Peyer's patch (tissue), 4 donors: ENCODE measurements around the gene TTC28. TPM values are rescaled to one million over a fixed set of nuclear protein-coding genes. Genes with fewer than 3 reads are reported as not detected.
"Not testable (repeated sequence)": the region's sequence is repeated elsewhere in the genome, so short reads cannot be mapped to it uniquely, and the experiment has no call there.

ENCODE experiments used
- DNase-seq, 3 donors: peaks; one replicate each; pipeline ENCODE4 v3.0.0-alpha.2; 2017 to 2019
- H3K27ac ChIP-seq, 4 donors: fragments of 200-600 bp; sonication (generic); one replicate each; pipeline ENCODE4 v1.5.1; 2016 to 2019
- H3K27me3 ChIP-seq, 2 donors: fragments of 200-600 bp; sonication (generic); one replicate each; pipeline ENCODE4 v1.5.1; 2019
- H3K36me3 ChIP-seq, 3 donors: fragments of 200-600 bp; sonication (generic); one replicate each; pipeline ENCODE4 v1.5.1; 2016 to 2019
- H3K4me1 ChIP-seq, 4 donors: fragments of 200-600 bp; sonication (generic); one replicate each; pipeline ENCODE4 v1.5.1; 2016 to 2019
- H3K4me3 ChIP-seq, 4 donors: fragments of 200-600 bp; sonication (generic); 1 replicate in 3 of 4; 2 replicates in 1 of 4; pipeline ENCODE4 v1.5.1; 2016 to 2019; ENCODE audit warnings: mild to moderate bottlenecking in 1 of 4
- H3K9me3 ChIP-seq, 4 donors: fragments of 200-600 bp; sonication (generic); one replicate each; pipeline ENCODE4 v1.5.1; 2016 to 2019; ENCODE audit warnings: mild to moderate bottlenecking in 1 of 4
- CTCF ChIP-seq, 6 experiments: fragments of 450-650 bp in 4 of 6; fragments of 200-600 bp in 2 of 6; sonication (generic) in 1 of 6; IDR thresholded peaks; one replicate each; pipeline ENCODE4 v1.5.1; 2017 to 2019; ENCODE audit warnings: antibody characterized with exemption in 6 of 6, mild to moderate bottlenecking in 3 of 6, moderate library complexity in 1 of 6
- POLR2A ChIP-seq, 2 donors: fragments of 450-650 bp; IDR thresholded peaks; one replicate each; pipeline ENCODE4 v1.5.1; 2017; ENCODE audit warnings: antibody characterized with exemption in 2 of 2, mild to moderate bottlenecking in 2 of 2, moderate library complexity in 2 of 2
- total RNA-seq, 4 donors: library from RNA; depleted of rRNA; stranded (reverse); fragments of >200 nt; gene quantifications; one replicate each; pipeline ENCODE4 v1.1.0, GENCODE V29; 2016

The TTC28 gene
- total RNA-seq, 4 donors from 2014 or later, result 9.1 to 46.4 (median 35.2) TPM

DNA sequence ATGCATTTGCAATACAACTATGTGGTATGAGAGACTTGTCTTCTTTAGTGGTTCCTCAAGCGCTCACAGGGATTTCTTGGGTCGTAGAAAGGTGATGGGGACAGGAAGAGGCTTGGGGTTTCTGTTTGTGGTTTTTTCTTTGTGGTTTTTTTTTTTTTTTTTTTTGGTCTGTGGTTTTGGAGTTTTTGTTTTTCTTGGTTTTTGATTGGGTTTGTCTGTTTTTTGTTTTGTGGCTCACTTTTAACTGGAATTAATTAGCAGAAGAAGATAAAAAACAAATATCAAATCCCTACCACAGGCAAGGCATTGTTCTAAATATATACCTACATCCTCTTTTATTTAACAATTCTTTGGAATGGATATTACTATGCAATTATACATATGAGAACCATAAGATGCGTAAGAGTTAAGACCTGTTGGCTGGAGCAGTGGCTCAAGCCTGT lies 5.5 kb downstream of the TTC28 start:
- peak in 2 of 3 donors; percentile 25 to 49 for DNase-seq

DNA sequence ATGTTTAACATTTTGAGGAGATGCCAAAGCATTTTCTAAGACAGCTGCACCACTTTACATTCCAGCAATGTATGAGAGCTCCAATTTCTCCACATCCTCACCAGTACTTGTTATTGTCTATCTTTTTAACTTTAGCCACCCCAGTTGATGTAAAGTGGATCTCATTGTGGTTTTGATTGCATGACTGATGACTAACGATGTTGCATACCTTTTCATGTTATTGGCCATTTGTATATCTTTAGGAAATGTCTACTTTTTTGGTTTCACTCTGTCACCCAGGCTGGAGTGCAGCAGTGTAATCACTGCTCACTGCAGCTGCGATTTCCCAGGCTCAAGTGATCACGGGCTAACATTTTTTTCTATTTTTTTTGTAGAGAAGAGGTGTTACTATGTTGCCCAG lies 8.9 kb downstream of the TTC28 start:
- H3K9me3 ChIP-seq, result peaks cover 0 to 4% (median 0%) of the 10 kb centered on the region in 4 donors
- TF ChIP-seq POLR2A (IDR thresholded peaks at IDR 0.05), result no peak
- TF ChIP-seq CTCF (IDR thresholded peaks at IDR 0.05), result no peak

More for the DNA sequence above, 5.5 kb downstream of the TTC28 start:
- no peak for TF ChIP-seq CTCF (IDR thresholded peaks at IDR 0.05)
- no peak for TF ChIP-seq POLR2A (IDR thresholded peaks at IDR 0.05)
- peaks cover 0 to 4% (median 0%) of the 10 kb centered on the region in 4 donors for H3K9me3 ChIP-seq
- no peak overlapping the region for H3K27ac ChIP-seq
- no peak overlapping the region for H3K4me3 ChIP-seq
- H3K4me1 ChIP-seq, result peaks cover 0 to 5% (median 2%) of the 10 kb centered on the region in 4 donors
- no peaks in the 10 kb centered on the region for H3K36me3 ChIP-seq
- H3K27me3 ChIP-seq, result no peaks in the 10 kb centered on the region

DNA sequence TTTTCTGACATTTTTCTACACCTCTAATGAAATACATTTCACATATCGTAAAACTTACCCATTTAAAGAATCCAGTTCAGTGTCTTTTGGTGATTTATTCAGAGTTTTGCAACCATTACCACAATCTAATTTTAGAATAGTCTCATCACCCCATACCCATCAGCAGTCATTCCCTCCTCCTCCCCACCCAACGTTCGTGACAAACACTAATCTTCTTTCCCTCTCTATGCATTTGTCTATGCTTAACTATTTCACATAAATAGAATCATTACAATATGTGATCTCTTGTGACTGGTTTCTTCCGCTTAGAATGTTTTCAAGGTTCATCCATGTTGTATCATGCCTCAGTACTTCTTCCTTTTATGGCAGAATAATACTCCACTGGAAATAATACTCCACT lies 9.5 kb downstream of the TTC28 start:
- Histone ChIP-seq H3K36me3 (no peaks in the 10 kb centered on the region), H3K4me1 (no peaks in the 10 kb centered on the region), H3K4me3 (no peak overlapping the region), H3K27ac (no peak overlapping the region), H3K9me3 (peaks cover 0 to 4% (median 0%) of the 10 kb centered on the region in 4 donors), H3K27me3 (no peaks in the 10 kb centered on the region)
- no peak for DNase-seq
- TF ChIP-seq CTCF (IDR thresholded peaks at IDR 0.05), result no peak

More for the DNA sequence above, 8.9 kb downstream of the TTC28 start:
- H3K27ac ChIP-seq, result no peak overlapping the region
- no peaks in the 10 kb centered on the region for H3K36me3 ChIP-seq
- H3K4me1 ChIP-seq, result no peaks in the 10 kb centered on the region
- no peak for DNase-seq
- H3K4me3 ChIP-seq, result no peak overlapping the region
- H3K27me3 ChIP-seq, result no peaks in the 10 kb centered on the region

DNA sequence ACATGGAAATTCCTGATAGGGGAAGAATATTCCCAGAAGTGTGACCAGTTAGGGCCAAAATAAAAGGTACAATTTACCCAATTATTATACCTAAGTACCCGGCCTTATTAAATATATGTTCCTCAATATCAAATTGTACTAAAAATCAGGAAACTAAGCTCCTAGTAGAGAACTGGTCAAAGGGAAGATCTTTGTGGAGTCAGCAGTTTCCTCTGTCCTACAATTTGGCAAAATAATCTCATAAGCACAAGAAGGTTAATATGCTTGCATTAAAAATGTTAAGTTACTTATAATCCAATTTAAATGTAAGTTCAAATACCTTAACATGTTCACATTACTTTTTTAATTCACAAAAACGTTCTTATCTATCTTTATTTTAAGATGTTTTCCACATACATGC lies 10.3 kb downstream of the TTC28 start:
- Histone ChIP-seq H3K4me3 (no peak overlapping the region), H3K27me3 (no peaks in the 10 kb centered on the region), H3K4me1 (no peaks in the 10 kb centered on the region), H3K9me3 (peaks cover 0 to 4% (median 0%) of the 10 kb centered on the region in 4 donors), H3K36me3 (no peaks in the 10 kb centered on the region), H3K27ac (no peak overlapping the region)
- TF ChIP-seq CTCF (IDR thresholded peaks at IDR 0.05) (no peak), POLR2A (IDR thresholded peaks at IDR 0.05) (no peak)
- no peak for DNase-seq

DNA sequence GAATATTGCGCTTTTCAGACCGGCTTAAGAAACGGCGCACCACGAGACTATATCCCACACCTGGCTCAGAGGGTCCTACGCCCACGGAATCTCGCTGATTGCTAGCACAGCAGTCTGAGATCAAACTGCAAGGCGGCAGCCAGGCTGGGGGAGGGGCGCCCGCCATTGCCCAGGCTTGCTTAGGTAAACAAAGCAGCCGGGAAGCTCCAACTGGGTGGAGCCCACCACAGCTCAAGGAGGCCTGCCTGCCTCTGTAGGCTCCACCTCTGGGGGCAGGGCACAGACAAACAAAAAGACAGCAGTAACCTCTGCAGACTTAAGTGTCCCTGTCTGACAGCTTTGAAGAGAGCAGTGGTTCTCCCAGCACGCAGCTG lies 16.1 kb downstream of the TTC28 start:
- H3K27me3 ChIP-seq, H3K27ac ChIP-seq, H3K4me1 ChIP-seq, H3K4me3 ChIP-seq, H3K9me3 ChIP-seq, H3K36me3 ChIP-seq, DNase-seq: not testable (repeated sequence)

DNA sequence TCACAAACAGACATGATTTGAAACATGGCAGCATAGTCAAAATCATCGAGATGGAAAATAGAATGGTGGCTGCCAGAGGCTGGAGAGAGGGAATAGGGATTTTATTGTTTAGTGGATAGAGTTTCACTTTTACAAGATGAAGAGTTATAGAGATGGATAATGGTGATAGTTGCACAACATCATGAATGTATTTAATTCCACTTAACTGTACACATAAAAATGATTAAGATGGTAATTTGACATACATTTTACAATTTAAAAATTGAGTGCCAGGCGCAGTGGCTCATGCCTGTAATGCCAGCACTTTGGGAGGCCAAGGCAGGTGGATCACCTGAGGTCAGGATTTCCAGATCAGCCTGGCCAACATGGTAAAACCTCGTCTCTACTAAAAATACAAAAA lies 21.2 kb downstream of the TTC28 start:
- Histone ChIP-seq H3K27me3 (no peaks in the 10 kb centered on the region), H3K4me3 (no peak overlapping the region), H3K9me3 (no peaks in the 10 kb centered on the region), H3K27ac (no peak overlapping the region), H3K4me1 (no peaks in the 10 kb centered on the region), H3K36me3 (no peaks in the 10 kb centered on the region)
- TF ChIP-seq POLR2A (IDR thresholded peaks at IDR 0.05), result no peak
- no peak for TF ChIP-seq CTCF (IDR thresholded peaks at IDR 0.05)
- no peak for DNase-seq
